DMS53 treated with DMSO at 0.1 percent for 48 hours (cell line): ENCODE results near the gene TM9SF1.
A peak's percentile ranks its signal among the peaks of the same experiment; 100 is the strongest.

Experiments
- DNase-seq: peaks from one replicate; lab custom pipeline; 2025; ENCODE audit not compliant: unreplicated experiment; lab: John Stamatoyannopoulos, UW

TM9SF1 gene

GRCh38 chr14:24179961-24180796 lies 15.1 kb downstream of the TM9SF1 start:
- DNase-seq, result no peak

- DNase-seq, result no peak
These were observed 15.8 kb downstream of the TM9SF1 start for GRCh38 chr14:24179294-24179960.

GRCh38 chr14:24178399-24179178 lies 16.7 kb downstream of the TM9SF1 start:
- no peak for DNase-seq

- no peak for DNase-seq
These were observed 17.4 kb downstream of the TM9SF1 start for GRCh38 chr14:24177891-24178290.

- DNase-seq, result no peak
These were observed 18.0 kb downstream of the TM9SF1 start for GRCh38 chr14:24177041-24177825.

GRCh38 chr14:24176599-24176998 lies 18.6 kb downstream of the TM9SF1 start:
- DNase-seq, result no peak

GRCh38 chr14:24172871-24173281 lies 22.4 kb downstream of the TM9SF1 start:
- DNase-seq, result no peak

- no peak for DNase-seq
These were observed 22.9 kb downstream of the TM9SF1 start for GRCh38 chr14:24172261-24172860.

GRCh38 chr14:24171422-24172260 lies 23.6 kb downstream of the TM9SF1 start, which contains the start of gene REC8:
TSS of gene REC8 (plus strand) at chr14:24172080. CDS start at chr14:24172553, 473 bp downstream.
- DNase-seq, result no peak

- no peak for DNase-seq
These were observed 27.6 kb downstream of the TM9SF1 start for GRCh38 chr14:24167469-24168114.

- no peak for DNase-seq
These were observed 29.5 kb downstream of the TM9SF1 start for GRCh38 chr14:24165785-24166184.

GRCh38 chr14:24164518-24164991 lies 30.7 kb downstream of the TM9SF1 start:
- DNase-seq, result no peak

GRCh38 chr14:24162093-24162492 lies 33.1 kb downstream of the TM9SF1 start:
- DNase-seq, result no peak

- DNase-seq, result peak; percentile 94
These were observed 34.1 kb downstream of the TM9SF1 start, which contains the start of gene IRF9 for GRCh38 chr14:24160850-24161804. TSS of gene IRF9 (plus strand) at chr14:24161265. CDS start at chr14:24162145, 880 bp downstream.

GRCh38 chr14:24160499-24160849 lies 34.8 kb downstream of the TM9SF1 start:
- DNase-seq, result no peak

- DNase-seq, result no peak
These were observed 35.3 kb downstream of the TM9SF1 start for GRCh38 chr14:24159777-24160498.

GRCh38 chr14:24157331-24157730 lies 37.9 kb downstream of the TM9SF1 start:
- no peak for DNase-seq
